ENCODE results near the gene ACSL5. TPM values are rescaled to one million over a fixed set of nuclear protein-coding genes. Genes with fewer than 3 reads are reported as not detected.

ACSL5 gene
- total and polyA plus RNA-seq, 2 donors (not counting 1 experiment from before 2014, with no cell fraction given), result 31.5 to 36.2 TPM

DNA sequence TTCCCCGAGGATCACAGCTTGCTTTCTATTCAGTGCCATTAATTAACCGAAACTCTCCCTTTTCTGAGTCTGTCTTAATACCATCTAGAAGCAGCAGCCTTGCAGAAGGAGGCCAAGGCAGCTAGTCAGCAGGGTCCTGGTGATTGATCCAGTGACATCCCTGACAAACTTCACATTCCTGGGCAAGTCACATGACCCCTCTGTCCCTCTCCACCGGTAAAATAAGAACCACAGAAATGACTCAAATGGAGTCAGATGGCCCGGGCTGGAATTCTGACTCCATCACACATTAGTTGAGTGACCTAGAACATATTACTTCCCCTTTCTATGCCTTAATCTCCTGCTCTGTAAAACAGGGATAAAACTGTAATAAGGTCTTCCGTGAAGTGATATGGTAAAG is 17.2 kb upstream of the ACSL5 start:
- POLR2A ChIA-PET, result no interaction called here

DNA sequence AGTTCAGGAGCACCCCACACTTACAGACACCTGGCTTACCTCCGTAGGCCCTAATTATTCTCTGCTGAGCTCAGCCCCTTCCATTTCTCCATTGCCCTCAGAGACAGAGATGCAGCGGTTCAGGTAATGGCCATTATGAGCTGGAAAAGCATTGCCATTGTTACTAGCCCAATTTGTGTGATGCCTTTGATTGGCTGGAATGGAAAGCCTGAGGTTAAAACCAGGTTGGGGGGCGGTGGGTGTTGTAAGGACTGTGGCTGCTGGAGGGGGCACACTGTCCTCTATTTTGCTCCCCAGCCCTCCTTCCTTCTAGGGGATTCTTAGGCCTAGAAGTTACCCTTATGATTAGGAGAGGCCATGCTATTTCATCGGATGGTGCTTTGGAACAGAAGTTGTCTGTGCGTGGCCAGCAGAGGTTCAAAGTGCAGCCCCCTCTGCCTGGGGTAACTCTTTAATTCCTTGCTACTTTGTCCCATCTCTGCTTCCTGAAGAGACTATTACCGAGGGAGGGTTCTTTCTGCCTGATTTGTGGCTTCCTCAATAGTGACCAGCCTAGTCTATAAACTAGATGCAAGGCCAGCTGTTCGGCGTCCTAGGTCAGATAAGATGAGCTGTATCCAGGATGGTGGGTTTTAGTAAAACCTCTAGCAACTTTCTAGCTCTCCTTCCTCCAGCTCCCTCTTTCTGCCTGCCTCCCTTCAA is 14.2 kb upstream of the ACSL5 start:
- no peaks in the 10 kb centered on the region for H3K9me3 ChIP-seq (ENCODE audit: control extremely low read depth in 1 of 3, control insufficient read depth in 2 of 3, insufficient read depth in 1 of 3, low read length in 2 of 3)
- H3K79me2 ChIP-seq (ENCODE audit: control insufficient read depth, insufficient read depth, low read length), result no peaks in the 10 kb centered on the region
- DNase-seq (no peak), ATAC-seq (ENCODE audit: low read depth) (no peak)
- H3K9me3 Mint-ChIP-seq (ENCODE audit: insufficient read depth), result no peaks in the 10 kb centered on the region
- H3K4me3 Mint-ChIP-seq, result no peak overlapping the region
- no peak overlapping the region for H3K27ac Mint-ChIP-seq
- no peak overlapping the region for H2AFZ ChIP-seq (ENCODE audit: insufficient read depth, low read depth, low read length, poor library complexity, severe bottlenecking)
- H3K4me3 ChIP-seq (ENCODE audit: control extremely low read depth in 1 of 5, extremely low read depth in 1 of 5, insufficient read depth in 1 of 5, low read depth in 2 of 5, low read length in 4 of 5), result no peak overlapping the region
- H3K27me3 Mint-ChIP-seq, result peaks cover 10% of the 10 kb centered on the region
- 100% methylated on average over 3 of the region's 8 CpGs for WGBS (ENCODE audit: insufficient coverage)
- no peaks in the 10 kb centered on the region for H3K4me1 Mint-ChIP-seq
- TF ChIP-seq, protein P1, sequence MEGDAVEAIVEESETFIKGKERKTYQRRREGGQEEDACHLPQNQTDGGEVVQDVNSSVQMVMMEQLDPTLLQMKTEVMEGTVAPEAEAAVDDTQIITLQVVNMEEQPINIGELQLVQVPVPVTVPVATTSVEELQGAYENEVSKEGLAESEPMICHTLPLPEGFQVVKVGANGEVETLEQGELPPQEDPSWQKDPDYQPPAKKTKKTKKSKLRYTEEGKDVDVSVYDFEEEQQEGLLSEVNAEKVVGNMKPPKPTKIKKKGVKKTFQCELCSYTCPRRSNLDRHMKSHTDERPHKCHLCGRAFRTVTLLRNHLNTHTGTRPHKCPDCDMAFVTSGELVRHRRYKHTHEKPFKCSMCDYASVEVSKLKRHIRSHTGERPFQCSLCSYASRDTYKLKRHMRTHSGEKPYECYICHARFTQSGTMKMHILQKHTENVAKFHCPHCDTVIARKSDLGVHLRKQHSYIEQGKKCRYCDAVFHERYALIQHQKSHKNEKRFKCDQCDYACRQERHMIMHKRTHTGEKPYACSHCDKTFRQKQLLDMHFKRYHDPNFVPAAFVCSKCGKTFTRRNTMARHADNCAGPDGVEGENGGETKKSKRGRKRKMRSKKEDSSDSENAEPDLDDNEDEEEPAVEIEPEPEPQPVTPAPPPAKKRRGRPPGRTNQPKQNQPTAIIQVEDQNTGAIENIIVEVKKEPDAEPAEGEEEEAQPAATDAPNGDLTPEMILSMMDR (IDR thresholded peaks at IDR 0.05), result no peak
- TF ChIP-seq EZH2 (IDR thresholded peaks at IDR 0.05; ENCODE audit: borderline replicate concordance, insufficient read depth, low read depth, low read length, poor library complexity, severe bottlenecking), result no peak
- CTCF ChIA-PET, result no interaction called here
- H3K27ac ChIP-seq (ENCODE audit: low read length in 2 of 2), result no peak overlapping the region
- H3K36me3 ChIP-seq (replicated peaks in 1 of 2; ENCODE audit: control extremely low read depth in 1 of 2, control insufficient read depth in 1 of 2, extremely low read depth in 1 of 2, insufficient read depth in 2 of 2, low read length in 1 of 2), result no peaks in the 10 kb centered on the region
- intact Hi-C loops (cut with micrococcal nuclease), result no loop called here
- no peak overlapping the region for H3K9ac ChIP-seq (ENCODE audit: low read length)
- POLR2A ChIA-PET, result no interaction called here
- H4K20me1 ChIP-seq (ENCODE audit: control insufficient read depth, insufficient read depth, low read length, poor library complexity, severe bottlenecking), result no peaks in the 10 kb centered on the region
- no peaks in the 10 kb centered on the region for H3K4me1 ChIP-seq (ENCODE audit: control insufficient read depth in 2 of 2, insufficient read depth in 2 of 2, low read length in 2 of 2)
- no peak overlapping the region for H3K4me2 ChIP-seq (replicated peaks; ENCODE audit: low read depth, low read length, poor library complexity, severe bottlenecking)
- H3K27me3 ChIP-seq (replicated peaks in 1 of 4; ENCODE audit: control extremely low read depth in 1 of 4, control insufficient read depth in 3 of 4, insufficient read depth in 4 of 4, low read length in 3 of 4), result no peaks in the 10 kb centered on the region

More for the DNA sequence above, 17.2 kb upstream of the ACSL5 start:
- H3K27me3 Mint-ChIP-seq, result peaks cover 3% of the 10 kb centered on the region
- no peaks in the 10 kb centered on the region for H4K20me1 ChIP-seq (ENCODE audit: control insufficient read depth, insufficient read depth, low read length, poor library complexity, severe bottlenecking)
- intact Hi-C loops (cut with micrococcal nuclease), result no loop called here
- no peaks in the 10 kb centered on the region for H3K27me3 ChIP-seq (replicated peaks in 1 of 4; ENCODE audit: control extremely low read depth in 1 of 4, control insufficient read depth in 3 of 4, insufficient read depth in 4 of 4, low read length in 3 of 4)
- no peaks in the 10 kb centered on the region for H3K9me3 Mint-ChIP-seq (ENCODE audit: insufficient read depth)
- no peaks in the 10 kb centered on the region for H3K4me1 Mint-ChIP-seq
- H3K4me1 ChIP-seq (ENCODE audit: control insufficient read depth in 2 of 2, insufficient read depth in 2 of 2, low read length in 2 of 2), result no peaks in the 10 kb centered on the region
- no peaks in the 10 kb centered on the region for H3K79me2 ChIP-seq (ENCODE audit: control insufficient read depth, insufficient read depth, low read length)
- TF ChIP-seq EZH2 (IDR thresholded peaks at IDR 0.05; ENCODE audit: borderline replicate concordance, insufficient read depth, low read depth, low read length, poor library complexity, severe bottlenecking), result no peak
- TF ChIP-seq, protein P1 (IDR thresholded peaks at IDR 0.05), result no peak
- no peak for ATAC-seq (ENCODE audit: low read depth)
- no peak overlapping the region for H3K4me3 Mint-ChIP-seq
- no peak overlapping the region for H3K9ac ChIP-seq (ENCODE audit: low read length)
- WGBS (ENCODE audit: insufficient coverage), result 93% methylated on average over 4 of the region's 5 CpGs
- DNase-seq, result no peak
- H3K9me3 ChIP-seq (ENCODE audit: control extremely low read depth in 1 of 3, control insufficient read depth in 2 of 3, insufficient read depth in 1 of 3, low read length in 2 of 3), result no peaks in the 10 kb centered on the region
- H3K4me2 ChIP-seq (replicated peaks; ENCODE audit: low read depth, low read length, poor library complexity, severe bottlenecking), result no peak overlapping the region
- H3K36me3 ChIP-seq (replicated peaks in 1 of 2; ENCODE audit: control extremely low read depth in 1 of 2, control insufficient read depth in 1 of 2, extremely low read depth in 1 of 2, insufficient read depth in 2 of 2, low read length in 1 of 2), result no peaks in the 10 kb centered on the region
- no peak overlapping the region for H2AFZ ChIP-seq (ENCODE audit: insufficient read depth, low read depth, low read length, poor library complexity, severe bottlenecking)
- H3K4me3 ChIP-seq (ENCODE audit: control extremely low read depth in 1 of 5, extremely low read depth in 1 of 5, insufficient read depth in 1 of 5, low read depth in 2 of 5, low read length in 4 of 5), result no peak overlapping the region
- no peak overlapping the region for H3K27ac ChIP-seq (ENCODE audit: low read length in 2 of 2)
- CTCF ChIA-PET, result no interaction called here
- no peak overlapping the region for H3K27ac Mint-ChIP-seq

All from B cell (primary cell).